Right renal cortex interstitium (tissue), 3 donors: ENCODE measurements around the gene PDE6A. TPM values are rescaled to one million over a fixed set of nuclear protein-coding genes. Genes with fewer than 3 reads are reported as not detected.

ENCODE experiments used
- DNase-seq, 3 donors: peaks; one replicate each; pipeline ENCODE4 v3.0.0-alpha.2; 2013; ENCODE audit warnings: low read depth in 3 of 3, low spot score in 2 of 3
- polyA plus RNA-seq, 3 donors: library from polyadenylated mRNA; unstranded; fragments of 120-200 nt; gene quantifications; one replicate each; pipeline ENCODE4 v1.2.1, GENCODE V29; 2013; ENCODE audit not compliant: insufficient read length in 3 of 3

Gene PDE6A
- polyA plus RNA-seq, 3 donors: 0.10 to 0.14 (median 0.14) TPM

DNA sequence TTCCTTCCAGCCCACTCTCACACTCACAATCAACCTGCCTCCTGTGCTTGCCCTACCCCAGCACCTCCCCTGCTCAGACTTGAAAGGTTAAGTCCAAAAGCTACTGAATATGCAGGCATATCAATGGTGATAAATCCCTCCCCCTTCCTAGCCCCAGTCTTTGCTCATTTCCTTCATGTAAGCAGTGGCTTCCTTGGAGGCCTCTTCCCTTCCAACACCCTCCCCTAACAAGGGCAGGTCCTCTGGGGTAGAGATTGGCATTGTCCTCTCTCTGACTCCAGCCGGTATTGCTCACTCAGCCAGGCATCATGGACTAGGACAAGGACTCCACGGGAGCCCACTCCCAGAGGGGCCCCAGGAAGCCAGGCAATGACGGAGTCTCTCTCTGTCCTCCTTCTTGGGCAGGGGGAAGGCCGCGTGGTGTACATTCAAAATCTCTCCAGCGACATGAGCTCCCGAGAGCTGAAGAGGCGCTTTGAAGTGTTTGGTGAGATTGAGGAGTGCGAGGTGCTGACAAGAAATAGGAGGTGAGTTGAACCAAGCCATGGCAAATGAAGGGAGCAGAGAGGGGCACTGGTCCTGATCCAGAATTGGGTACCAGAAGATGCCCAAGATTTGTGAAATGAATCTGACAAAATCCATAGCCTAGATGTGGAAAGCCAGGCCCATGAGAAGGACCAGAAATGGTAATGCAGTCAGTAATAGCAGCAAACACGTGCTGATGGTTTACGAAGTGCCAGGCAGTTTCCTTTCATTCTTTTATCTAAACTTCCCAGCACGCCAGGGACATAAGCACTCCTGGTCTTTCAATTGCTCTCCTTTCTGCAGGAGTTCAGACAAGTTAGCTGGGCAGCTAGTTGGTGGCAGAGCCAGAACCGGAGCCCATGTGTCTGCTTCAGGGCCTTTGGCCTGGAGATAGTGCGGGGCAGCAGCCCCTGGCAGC lies 102.5 kb downstream of the PDE6A start:
- no peak for DNase-seq

GRCh38 chr5:149840226-149840825 lies 104.3 kb downstream of the PDE6A start:
- DNase-seq: no peak

DNA sequence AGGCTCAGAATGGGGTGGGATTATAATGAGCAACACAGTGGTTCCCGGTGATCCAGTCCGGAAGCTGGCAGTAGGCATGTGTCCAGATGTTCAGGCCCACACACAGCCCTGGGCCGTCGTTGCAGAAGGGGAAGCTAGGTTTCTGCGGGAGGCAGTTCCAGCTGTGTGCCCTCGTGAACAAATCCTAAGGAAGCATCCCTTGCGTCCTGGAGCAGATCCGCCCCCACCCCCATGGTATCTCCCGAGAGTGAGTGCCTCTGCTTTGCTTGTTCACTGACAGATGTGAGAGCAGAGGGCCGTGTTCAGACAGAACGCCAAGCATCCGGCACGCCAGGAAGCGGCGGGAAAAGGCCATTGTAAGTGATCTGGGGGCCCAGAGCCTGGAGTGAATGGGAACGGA lies 104.8 kb downstream of the PDE6A start:
- no peak for DNase-seq

GRCh38 chr5:149838881-149839739 lies 105.5 kb downstream of the PDE6A start:
- DNase-seq: no peak

- DNase-seq: no peak
Measured at GRCh38 chr5:149837680-149838269, 106.8 kb downstream of the PDE6A start.

- DNase-seq: no peak
Measured at GRCh38 chr5:149836451-149837139, 108.0 kb downstream of the PDE6A start.

- DNase-seq: peak; percentile 66 to 71 (median 71)
Measured at GRCh38 chr5:149834246-149834855, 110.2 kb downstream of the PDE6A start.

DNA sequence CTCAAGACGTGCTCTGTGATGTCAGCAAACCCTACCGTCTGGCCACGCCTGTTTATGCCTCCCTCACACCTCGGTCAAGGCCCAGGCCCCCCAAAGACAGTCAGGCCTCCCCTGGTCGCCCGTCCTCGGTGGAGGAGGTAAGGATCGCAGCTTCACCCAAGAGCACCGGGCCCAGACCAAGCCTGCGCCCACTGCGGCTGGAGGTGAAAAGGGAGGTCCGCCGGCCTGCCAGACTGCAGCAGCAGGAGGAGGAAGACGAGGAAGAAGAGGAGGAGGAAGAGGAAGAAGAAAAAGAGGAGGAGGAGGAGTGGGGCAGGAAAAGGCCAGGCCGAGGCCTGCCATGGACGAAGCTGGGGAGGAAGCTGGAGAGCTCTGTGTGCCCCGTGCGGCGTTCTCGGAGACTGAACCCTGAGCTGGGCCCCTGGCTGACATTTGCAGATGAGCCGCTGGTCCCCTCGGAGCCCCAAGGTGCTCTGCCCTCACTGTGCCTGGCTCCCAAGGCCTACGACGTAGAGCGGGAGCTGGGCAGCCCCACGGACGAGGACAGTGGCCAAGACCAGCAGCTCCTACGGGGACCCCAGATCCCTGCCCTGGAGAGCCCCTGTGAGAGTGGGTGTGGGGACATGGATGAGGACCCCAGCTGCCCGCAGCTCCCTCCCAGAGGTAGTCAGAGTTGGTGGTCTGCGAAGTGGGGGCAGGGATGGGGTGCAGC lies 111.3 kb downstream of the PDE6A start:
- DNase-seq: no peak

DNA sequence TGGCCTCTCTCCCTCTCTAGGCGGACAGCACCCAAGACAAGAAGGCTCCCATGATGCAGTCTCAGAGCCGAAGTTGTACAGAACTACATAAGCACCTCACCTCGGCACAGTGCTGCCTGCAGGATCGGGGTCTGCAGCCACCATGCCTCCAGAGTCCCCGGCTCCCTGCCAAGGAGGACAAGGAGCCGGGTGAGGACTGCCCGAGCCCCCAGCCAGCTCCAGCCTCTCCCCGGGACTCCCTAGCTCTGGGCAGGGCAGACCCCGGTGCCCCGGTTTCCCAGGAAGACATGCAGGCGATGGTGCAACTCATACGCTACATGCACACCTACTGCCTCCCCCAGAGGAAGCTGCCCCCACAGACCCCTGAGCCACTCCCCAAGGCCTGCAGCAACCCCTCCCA lies 112.0 kb downstream of the PDE6A start:
- DNase-seq: no peak

DNA sequence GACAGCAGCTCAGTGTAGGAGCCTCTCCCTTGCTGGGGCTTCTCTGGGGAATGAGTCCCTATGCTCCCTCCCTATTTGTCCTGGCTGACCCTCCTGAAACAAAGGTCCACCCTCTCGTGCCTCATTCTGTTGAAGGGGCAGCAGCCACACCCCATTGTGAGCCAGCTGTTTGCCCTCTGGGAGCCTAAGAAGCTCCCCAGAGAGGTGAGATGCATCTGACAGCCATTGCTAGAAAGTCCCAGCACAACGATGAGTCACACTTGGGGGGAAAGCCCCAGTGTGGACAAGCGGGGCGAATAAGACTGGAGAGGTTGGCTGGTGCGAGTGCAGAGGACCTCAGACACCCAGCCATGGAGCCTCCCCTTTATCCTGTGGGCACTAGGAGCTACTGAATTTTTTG lies 113.1 kb downstream of the PDE6A start:
- no peak for DNase-seq

DNA sequence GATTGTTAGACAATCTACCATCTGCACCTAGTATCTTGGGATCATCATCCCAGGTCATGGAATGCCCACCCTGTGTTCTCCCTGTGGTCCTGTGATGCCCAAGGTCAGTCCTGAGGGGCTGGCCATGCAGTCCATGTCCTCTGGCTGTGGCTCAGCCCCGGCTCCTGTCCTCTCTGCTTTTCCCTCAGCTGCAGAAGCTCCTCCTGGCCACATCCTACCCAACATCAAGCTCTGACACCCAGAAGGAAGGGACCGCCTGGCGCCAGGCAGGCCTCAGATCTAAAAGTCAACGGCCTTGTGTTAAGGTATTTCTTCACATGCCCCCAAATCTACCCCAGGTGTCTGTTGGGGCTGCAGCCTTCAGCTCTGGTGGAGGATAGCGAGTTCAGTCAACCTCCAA lies 114.0 kb downstream of the PDE6A start:
- DNase-seq: no peak

- DNase-seq: no peak
Measured at GRCh38 chr5:149829954-149830353, 114.6 kb downstream of the PDE6A start.

DNA sequence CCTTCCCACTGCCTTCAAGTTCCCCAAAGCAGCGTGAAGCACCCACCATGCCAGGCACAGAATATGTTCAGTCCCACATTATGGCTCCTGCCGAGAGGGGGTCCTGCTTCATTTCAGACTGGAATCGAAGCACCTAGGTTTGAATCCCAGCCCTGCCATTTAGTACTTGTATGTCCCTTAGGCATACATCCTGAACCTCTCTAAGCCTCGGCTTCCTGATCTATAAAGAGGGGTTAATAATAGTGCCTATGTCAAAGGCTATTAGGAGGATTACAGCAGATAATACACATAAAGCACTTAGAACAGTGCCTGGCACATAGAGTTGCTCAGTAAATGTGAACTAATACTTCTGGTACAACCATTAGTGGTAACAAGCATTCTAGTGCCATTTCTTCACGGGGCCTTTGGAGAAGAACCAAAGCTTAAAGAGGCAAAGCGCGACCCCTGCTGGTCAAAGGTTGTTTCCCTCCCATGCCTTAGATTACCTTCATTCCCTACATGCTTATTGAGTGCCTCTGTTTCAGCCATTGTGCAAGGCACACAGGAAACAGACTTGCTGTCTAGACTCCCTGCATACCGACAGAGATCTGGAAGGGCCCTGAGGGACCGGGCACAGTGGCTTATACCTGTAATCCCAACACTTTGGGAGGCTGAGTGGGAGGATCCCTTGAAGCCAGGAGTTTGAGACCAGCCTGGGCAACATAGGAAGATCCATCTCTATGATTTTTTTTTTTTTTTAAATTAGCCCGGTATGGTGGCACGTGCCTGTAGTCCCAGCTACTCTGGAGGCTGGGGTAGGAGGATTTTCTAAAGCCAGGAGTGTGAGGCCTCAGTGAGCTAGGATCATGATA lies 116.2 kb downstream of the PDE6A start:
- peak; percentile 78 to 82 (median 79) for DNase-seq

DNA sequence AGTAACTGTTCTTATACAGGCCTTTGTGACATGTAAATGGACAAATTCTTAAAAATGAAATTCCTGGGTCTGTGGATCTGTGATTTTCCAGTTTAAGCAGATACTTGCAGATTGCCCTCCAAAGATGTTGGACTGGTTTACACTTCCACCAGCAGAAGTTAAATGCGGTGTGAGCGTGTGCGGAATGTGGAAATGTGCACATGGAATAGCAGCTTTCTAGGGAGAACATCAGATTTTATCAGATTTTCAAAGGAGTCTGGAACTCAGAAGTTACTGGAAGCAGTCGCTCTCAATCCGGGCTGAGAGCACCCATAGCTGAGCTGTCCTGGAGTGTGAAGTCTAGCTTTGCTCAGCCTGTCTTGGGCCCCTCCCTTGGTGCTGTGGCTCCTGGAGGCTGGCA lies 117.0 kb downstream of the PDE6A start:
- DNase-seq: no peak

- DNase-seq: no peak
Measured at GRCh38 chr5:149827086-149827485, 117.5 kb downstream of the PDE6A start.

DNA sequence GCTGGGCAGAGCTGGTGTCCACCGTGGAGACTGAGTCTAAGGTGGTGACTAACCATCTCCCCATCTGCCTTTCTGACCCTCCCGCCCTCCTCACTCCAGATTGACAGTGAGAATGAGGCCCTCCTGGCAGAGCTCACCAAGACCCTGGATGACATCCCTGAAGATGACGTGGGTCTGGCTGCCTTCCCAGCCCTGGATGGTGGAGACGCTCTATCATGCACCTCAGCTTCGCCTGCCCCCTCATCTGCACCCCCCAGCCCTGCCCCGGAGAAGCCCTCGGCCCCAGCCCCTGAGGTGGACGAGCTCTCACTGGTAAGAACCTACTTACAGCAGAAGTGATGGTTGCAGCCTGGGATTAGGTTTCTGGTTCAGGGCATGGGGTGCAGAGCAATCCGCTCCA lies 118.0 kb downstream of the PDE6A start:
- DNase-seq: no peak

- DNase-seq: no peak
Measured at GRCh38 chr5:149824846-149825245, 119.7 kb downstream of the PDE6A start.

- no peak for DNase-seq
Measured at GRCh38 chr5:149824120-149824519, 120.5 kb downstream of the PDE6A start.
